ENCODE measurements around the gene PTPRK. TPM values are rescaled to one million over a fixed set of nuclear protein-coding genes. Genes with fewer than 3 reads are reported as not detected.

The PTPRK gene
- total and polyA plus RNA-seq, 2 of the 13 experiments (the other 11 are each of a cell fraction or from before 2014, with no cell fraction given): 43.6 to 98.3 TPM

- TF ChIP-seq ZNF883 (CRISPR knock-in tag; IDR thresholded peaks at IDR 0.05; ENCODE audit: not compliant biosample characterization) (no peak), MAFF (IDR thresholded peaks at IDR 0.05; ENCODE audit: low read depth, low read length) (0 out of 2 replicates have a peak, but pooled peaks have one; percentile 10), ZNF589 (CRISPR knock-in tag; conservative IDR thresholded peaks at IDR 0.05) (no peak), CREB1 (IDR thresholded peaks at IDR 0.05) (peak; percentile 27; the same call in 1 of the 2 replicates), CREB1 (CRISPR knock-in tag; IDR thresholded peaks at IDR 0.05) (no peak), PREB (CRISPR knock-in tag; IDR thresholded peaks at IDR 0.05) (no peak)
- ChIA-PET CTCF (ENCODE audit: low intra/inter-chr PET ratio, low total read pairs) (no interaction called here), POLR2A (no interaction called here)
- no peak for DNase-seq (ENCODE audit: low spot score)
- no peak overlapping the region for H3K27ac ChIP-seq (ENCODE audit: extremely low read length, insufficient read depth, low read length)
- H3K79me2 ChIP-seq (ENCODE audit: insufficient read depth, low read length): no peaks in the 10 kb centered on the region
- intact Hi-C loops (cut with micrococcal nuclease; ENCODE audit: unreplicated experiment): loop anchor here (10.0 kb wide), 1 partner anchor 673 kb away; no protein-coding TSS in a partner anchor
- H3K9ac ChIP-seq (ENCODE audit: insufficient read depth, low read depth, low read length): no peak overlapping the region
- ATAC-seq: no peak
- H2AFZ ChIP-seq (ENCODE audit: low read length): no peak overlapping the region
- no peaks in the 10 kb centered on the region for H3K9me3 ChIP-seq (ENCODE audit: low read length)
- H3K36me3 ChIP-seq (replicated peaks in 1 of 2; ENCODE audit: control insufficient read depth in 1 of 2, insufficient read depth in 2 of 2, low read length in 2 of 2): no peaks in the 10 kb centered on the region
- no peak overlapping the region for H3K4me3 ChIP-seq (replicated peaks in 1 of 3; ENCODE audit: insufficient read depth in 1 of 3, low read depth in 2 of 3, low read length in 3 of 3)
- BruUV-seq (replicated peaks): no TSS peak
- peaks cover 15% of the 10 kb centered on the region for H3K4me1 ChIP-seq (ENCODE audit: insufficient read depth, low read length)
- no peak overlapping the region for H3K4me2 ChIP-seq (ENCODE audit: low read depth, low read length)
- no peak for FAIRE-seq
- in situ Hi-C loops (cut with HindIII; ENCODE audit: extremely low pct_ligation_motif_present, low pct_unique_long_range_greater_than_20kb): no loop called here
- no peaks in the 10 kb centered on the region for H4K20me1 ChIP-seq (ENCODE audit: insufficient read depth, low read length)
- H3K27me3 ChIP-seq (ENCODE audit: control insufficient read depth in 1 of 2, insufficient read depth in 2 of 2, low read length in 2 of 2): peaks cover 0 to 4% of the 10 kb centered on the region in 2 experiments; a peak in 1 of 5 replicates
Measured at GRCh38 chr6:128528241-128528640, 7.8 kb upstream of the PTPRK start.

GRCh38 chr6:128527375-128527774, 7.0 kb upstream of the PTPRK start:
- ChIA-PET CTCF (ENCODE audit: low intra/inter-chr PET ratio, low total read pairs) (no interaction called here), POLR2A (no interaction called here)
- no peaks in the 10 kb centered on the region for H4K20me1 ChIP-seq (ENCODE audit: insufficient read depth, low read length)
- TF ChIP-seq ATF4 (CRISPR knock-in tag; IDR thresholded peaks at IDR 0.05): peak in 1 of 2 experiments; percentile 62; a peak in 2 of 4 replicates
- TF ChIP-seq ATRX (CRISPR knock-in tag; IDR thresholded peaks at IDR 0.05; ENCODE audit: borderline replicate concordance): no peak
- TF ChIP-seq ATF7 (IDR thresholded peaks at IDR 0.05): peak; percentile 72
- TF ChIP-seq ATF7 (CRISPR knock-in tag; IDR thresholded peaks at IDR 0.05): no peak
- H3K36me3 ChIP-seq (replicated peaks in 1 of 2; ENCODE audit: control insufficient read depth in 1 of 2, insufficient read depth in 2 of 2, low read length in 2 of 2): no peaks in the 10 kb centered on the region
- H3K4me1 ChIP-seq (ENCODE audit: insufficient read depth, low read length): peaks cover 16% of the 10 kb centered on the region
- FAIRE-seq: no peak
- in situ Hi-C loops (cut with HindIII; ENCODE audit: extremely low pct_ligation_motif_present, low pct_unique_long_range_greater_than_20kb) (no loop called here), intact Hi-C loops (cut with micrococcal nuclease; ENCODE audit: unreplicated experiment) (loop anchor here (10.0 kb wide), 1 partner anchor 673 kb away; no protein-coding TSS in a partner anchor)
- H3K9me3 ChIP-seq (ENCODE audit: low read length): no peaks in the 10 kb centered on the region
- H2AFZ ChIP-seq (ENCODE audit: low read length): no peak overlapping the region
- no TSS peak for BruUV-seq (replicated peaks)
- no peaks in the 10 kb centered on the region for H3K79me2 ChIP-seq (ENCODE audit: insufficient read depth, low read length)
- ATAC-seq: no peak
- H3K4me3 ChIP-seq (replicated peaks in 1 of 3; ENCODE audit: insufficient read depth in 1 of 3, low read depth in 2 of 3, low read length in 3 of 3): no peak overlapping the region
- no peak overlapping the region for H3K27ac ChIP-seq (ENCODE audit: extremely low read length, insufficient read depth, low read length)
- no peak overlapping the region for H3K9ac ChIP-seq (ENCODE audit: insufficient read depth, low read depth, low read length)
- WGBS (ENCODE audit: low lambda C conversion rate): 0% methylated on average over 1 of the region's 1 CpG
- H3K27me3 ChIP-seq (ENCODE audit: control insufficient read depth in 1 of 2, insufficient read depth in 2 of 2, low read length in 2 of 2): peaks cover 0 to 4% of the 10 kb centered on the region in 2 experiments; a peak in 1 of 5 replicates
- no peak for DNase-seq (ENCODE audit: low spot score)
- no peak overlapping the region for H3K4me2 ChIP-seq (ENCODE audit: low read depth, low read length)

Data from HepG2 (cell line).